ENCODE measurements around the gene TUBGCP3. TPM values are rescaled to one million over a fixed set of nuclear protein-coding genes. Genes with fewer than 3 reads are reported as not detected.
A peak's percentile ranks its signal among the peaks of the same experiment; 100 is the strongest.

The TUBGCP3 gene
- total and polyA plus RNA-seq, 2 experiments from 2014 or later = 12.5 to 12.9 TPM

DNA sequence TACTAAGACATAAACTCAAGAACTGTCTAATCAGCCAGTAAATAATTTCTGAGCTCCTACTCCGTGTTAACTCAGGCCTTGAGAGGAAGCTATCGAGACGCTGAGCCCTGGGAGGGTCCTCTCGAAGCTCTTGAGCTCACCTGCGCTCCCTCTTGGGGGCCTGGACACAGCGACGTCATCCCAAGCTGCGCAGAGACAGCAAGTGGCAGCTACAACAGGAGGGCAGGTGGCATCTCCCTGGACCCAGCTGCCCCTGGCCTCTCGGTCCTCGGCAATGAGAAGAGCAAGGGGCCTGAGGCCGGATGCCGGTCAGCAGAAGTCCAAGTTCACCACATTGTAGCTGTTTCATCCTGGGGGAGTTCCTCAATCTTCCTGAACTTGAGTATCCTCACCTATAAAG lies 30.5 kb upstream of the TUBGCP3 start:
- TF ChIP-seq, protein P1, sequence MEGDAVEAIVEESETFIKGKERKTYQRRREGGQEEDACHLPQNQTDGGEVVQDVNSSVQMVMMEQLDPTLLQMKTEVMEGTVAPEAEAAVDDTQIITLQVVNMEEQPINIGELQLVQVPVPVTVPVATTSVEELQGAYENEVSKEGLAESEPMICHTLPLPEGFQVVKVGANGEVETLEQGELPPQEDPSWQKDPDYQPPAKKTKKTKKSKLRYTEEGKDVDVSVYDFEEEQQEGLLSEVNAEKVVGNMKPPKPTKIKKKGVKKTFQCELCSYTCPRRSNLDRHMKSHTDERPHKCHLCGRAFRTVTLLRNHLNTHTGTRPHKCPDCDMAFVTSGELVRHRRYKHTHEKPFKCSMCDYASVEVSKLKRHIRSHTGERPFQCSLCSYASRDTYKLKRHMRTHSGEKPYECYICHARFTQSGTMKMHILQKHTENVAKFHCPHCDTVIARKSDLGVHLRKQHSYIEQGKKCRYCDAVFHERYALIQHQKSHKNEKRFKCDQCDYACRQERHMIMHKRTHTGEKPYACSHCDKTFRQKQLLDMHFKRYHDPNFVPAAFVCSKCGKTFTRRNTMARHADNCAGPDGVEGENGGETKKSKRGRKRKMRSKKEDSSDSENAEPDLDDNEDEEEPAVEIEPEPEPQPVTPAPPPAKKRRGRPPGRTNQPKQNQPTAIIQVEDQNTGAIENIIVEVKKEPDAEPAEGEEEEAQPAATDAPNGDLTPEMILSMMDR (IDR thresholded peaks at IDR 0.05; ENCODE audit: low read depth, low read length) = no peak
- no peaks in the 10 kb centered on the region for H3K4me1 ChIP-seq (ENCODE audit: low read depth)

DNA sequence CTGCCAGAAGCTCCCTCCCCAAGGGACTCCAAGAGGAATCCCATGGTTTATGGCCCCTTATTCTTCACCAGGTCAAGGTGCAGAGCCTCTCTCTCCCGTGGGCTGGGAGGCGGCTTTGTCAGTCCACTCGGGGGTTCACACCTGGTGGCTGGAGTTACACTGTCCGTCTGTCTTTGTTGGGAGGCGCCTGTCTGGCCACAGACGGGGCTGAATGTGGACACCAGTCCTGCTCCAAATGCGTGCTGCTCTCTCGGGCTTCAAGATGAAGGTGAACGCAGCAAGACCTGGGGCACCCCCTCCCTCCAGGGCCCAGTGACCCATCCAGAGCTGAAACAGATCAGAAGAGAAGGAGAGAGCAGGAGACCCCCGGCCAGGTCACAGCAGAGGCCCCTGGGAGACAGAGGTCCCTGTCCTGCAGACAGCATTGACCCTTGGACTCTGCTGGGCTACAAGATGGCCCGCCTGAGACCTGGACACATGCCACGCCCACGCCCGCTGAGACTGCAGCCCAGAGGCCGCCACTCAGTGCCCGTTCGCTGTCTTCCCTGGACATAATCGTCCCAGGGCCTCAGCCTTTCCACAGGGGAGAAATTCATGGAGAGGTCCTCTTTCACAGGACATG lies 29.9 kb upstream of the TUBGCP3 start:
- Histone ChIP-seq H3K36me3 (no peaks in the 10 kb centered on the region), H3K27me3 (peaks cover 31% of the 10 kb centered on the region), H3K4me1 (ENCODE audit: low read depth) (no peaks in the 10 kb centered on the region), H3K4me3 (no peak overlapping the region), H3K9me3 (ENCODE audit: low read depth) (no peaks in the 10 kb centered on the region), H3K27ac (no peak overlapping the region)
- TF ChIP-seq, protein P1 (IDR thresholded peaks at IDR 0.05; ENCODE audit: low read depth, low read length) = no peak
- DNase-seq (ENCODE audit: low read depth in 1 of 2, low spot score in 1 of 2) = no peak

More for the DNA sequence above, 30.5 kb upstream of the TUBGCP3 start:
- H3K36me3 ChIP-seq = no peaks in the 10 kb centered on the region
- no peak overlapping the region for H3K4me3 ChIP-seq
- no peaks in the 10 kb centered on the region for H3K9me3 ChIP-seq (ENCODE audit: low read depth)
- peaks cover 31% of the 10 kb centered on the region for H3K27me3 ChIP-seq
- DNase-seq (ENCODE audit: low read depth in 1 of 2, low spot score in 1 of 2) = no peak
- no peak overlapping the region for H3K27ac ChIP-seq

GRCh38 chr13:112616586-112617362 lies 28.8 kb upstream of the TUBGCP3 start:
- Histone ChIP-seq H3K27me3 (peaks cover 24% of the 10 kb centered on the region), H3K36me3 (no peaks in the 10 kb centered on the region), H3K4me1 (ENCODE audit: low read depth) (no peaks in the 10 kb centered on the region), H3K9me3 (ENCODE audit: low read depth) (no peaks in the 10 kb centered on the region), H3K4me3 (no peak overlapping the region), H3K27ac (no peak overlapping the region)
- DNase-seq (ENCODE audit: low read depth in 1 of 2, low spot score in 1 of 2) = peak; percentile 53 to 62
- TF ChIP-seq, protein P1 (IDR thresholded peaks at IDR 0.05; ENCODE audit: low read depth, low read length) = peak; percentile 66

- no peaks in the 10 kb centered on the region for H3K36me3 ChIP-seq
- TF ChIP-seq, protein P1 (IDR thresholded peaks at IDR 0.05; ENCODE audit: low read depth, low read length) = no peak
- no peak overlapping the region for H3K4me3 ChIP-seq
- H3K4me1 ChIP-seq (ENCODE audit: low read depth) = no peaks in the 10 kb centered on the region
- no peaks in the 10 kb centered on the region for H3K9me3 ChIP-seq (ENCODE audit: low read depth)
- no peak for DNase-seq (ENCODE audit: low read depth in 1 of 2, low spot score in 1 of 2)
- H3K27ac ChIP-seq = no peak overlapping the region
- H3K27me3 ChIP-seq = peaks cover 20% of the 10 kb centered on the region
These were observed 27.4 kb upstream of the TUBGCP3 start for GRCh38 chr13:112615391-112615790.

GRCh38 chr13:112614835-112615234 lies 26.9 kb upstream of the TUBGCP3 start:
- TF ChIP-seq, protein P1 (IDR thresholded peaks at IDR 0.05; ENCODE audit: low read depth, low read length) = no peak
- Histone ChIP-seq H3K27me3 (peaks cover 20% of the 10 kb centered on the region), H3K9me3 (ENCODE audit: low read depth) (no peaks in the 10 kb centered on the region), H3K4me1 (ENCODE audit: low read depth) (no peaks in the 10 kb centered on the region), H3K27ac (no peak overlapping the region), H3K36me3 (no peaks in the 10 kb centered on the region), H3K4me3 (no peak overlapping the region)
- DNase-seq (ENCODE audit: low read depth in 1 of 2, low spot score in 1 of 2) = no peak

Data from cardiac muscle cell (in vitro differentiated cells and primary cell).